ENCODE measurements around the gene PCBP1.
"Not testable (repeated sequence)": the region's sequence is repeated elsewhere in the genome, so short reads cannot be mapped to it uniquely, and the experiment has no call there.

The PCBP1 gene

GRCh38 chr2:70086838-70087701, at the start of gene PCBP1:
TSS of gene PCBP1 (plus strand) at chr2:70087477. CDS start at chr2:70087744, 267 bp downstream.
- DNase-seq (ENCODE audit: low read depth in 2 of 2), result peak; percentile 95 to 98

GRCh38 chr2:70039366-70039765, 47.9 kb upstream of the PCBP1 start:
- DNase-seq (ENCODE audit: low read depth in 2 of 2), result no peak

GRCh38 chr2:70041663-70042062, 45.6 kb upstream of the PCBP1 start:
- no peak for DNase-seq (ENCODE audit: low read depth in 2 of 2)

- no peak for DNase-seq (ENCODE audit: low read depth in 2 of 2)
These were observed 45.0 kb upstream of the PCBP1 start for GRCh38 chr2:70042246-70042645.

- DNase-seq (ENCODE audit: low read depth in 2 of 2), result no peak
These were observed 43.9 kb upstream of the PCBP1 start for GRCh38 chr2:70043252-70043875.

- no peak for DNase-seq (ENCODE audit: low read depth in 2 of 2)
These were observed 42.8 kb upstream of the PCBP1 start for GRCh38 chr2:70044290-70045040.

- DNase-seq (ENCODE audit: low read depth in 2 of 2), result no peak
These were observed 41.9 kb upstream of the PCBP1 start for GRCh38 chr2:70045405-70045804.

GRCh38 chr2:70045932-70046331, 41.3 kb upstream of the PCBP1 start:
- no peak for DNase-seq (ENCODE audit: low read depth in 2 of 2)

- DNase-seq (ENCODE audit: low read depth in 2 of 2), result no peak
These were observed 40.7 kb upstream of the PCBP1 start for GRCh38 chr2:70046534-70046933.

- no peak for DNase-seq (ENCODE audit: low read depth in 2 of 2)
These were observed 39.8 kb upstream of the PCBP1 start for GRCh38 chr2:70047451-70047850.

- DNase-seq (ENCODE audit: low read depth in 2 of 2), result no peak
These were observed 38.0 kb upstream of the PCBP1 start for GRCh38 chr2:70049255-70049654.

GRCh38 chr2:70050631-70051425, 36.4 kb upstream of the PCBP1 start:
- no peak for DNase-seq (ENCODE audit: low read depth in 2 of 2)

- not testable (repeated sequence) for DNase-seq (ENCODE audit: low read depth in 2 of 2)
These were observed 32.0 kb upstream of the PCBP1 start for GRCh38 chr2:70055259-70055658.

- no peak for DNase-seq (ENCODE audit: low read depth in 2 of 2)
These were observed 26.0 kb upstream of the PCBP1 start for GRCh38 chr2:70061317-70061716.

GRCh38 chr2:70062270-70062669, 25.0 kb upstream of the PCBP1 start:
- no peak for DNase-seq (ENCODE audit: low read depth in 2 of 2)

GRCh38 chr2:70068119-70068518, 19.2 kb upstream of the PCBP1 start:
- no peak for DNase-seq (ENCODE audit: low read depth in 2 of 2)

- peak; percentile 30 to 38 for DNase-seq (ENCODE audit: low read depth in 2 of 2)
These were observed 18.2 kb upstream of the PCBP1 start for GRCh38 chr2:70069049-70069448.

- DNase-seq (ENCODE audit: low read depth in 2 of 2), result peak in 1 of 2 donors; percentile 35
These were observed 16.6 kb upstream of the PCBP1 start for GRCh38 chr2:70070542-70071268.

GRCh38 chr2:70073493-70073892, 13.8 kb upstream of the PCBP1 start:
- no peak for DNase-seq (ENCODE audit: low read depth in 2 of 2)

GRCh38 chr2:70078384-70078783, 8.9 kb upstream of the PCBP1 start:
- no peak for DNase-seq (ENCODE audit: low read depth in 2 of 2)

GRCh38 chr2:70080610-70081200, 6.6 kb upstream of the PCBP1 start:
- DNase-seq (ENCODE audit: low read depth in 2 of 2), result no peak

Data from stimulated activated CD8-positive, alpha-beta memory T cell treated with anti-CD3 and anti-CD28 coated beads, Interleukin-7, amount 100 ng/mL, for 1 hour (primary cell).